ENCODE results near the gene SPDYC. TPM values are rescaled to one million over a fixed set of nuclear protein-coding genes. Genes with fewer than 3 reads are reported as not detected.

SPDYC gene
- total RNA-seq, 1 experiment from 2014 or later = 1.2 TPM

DNA sequence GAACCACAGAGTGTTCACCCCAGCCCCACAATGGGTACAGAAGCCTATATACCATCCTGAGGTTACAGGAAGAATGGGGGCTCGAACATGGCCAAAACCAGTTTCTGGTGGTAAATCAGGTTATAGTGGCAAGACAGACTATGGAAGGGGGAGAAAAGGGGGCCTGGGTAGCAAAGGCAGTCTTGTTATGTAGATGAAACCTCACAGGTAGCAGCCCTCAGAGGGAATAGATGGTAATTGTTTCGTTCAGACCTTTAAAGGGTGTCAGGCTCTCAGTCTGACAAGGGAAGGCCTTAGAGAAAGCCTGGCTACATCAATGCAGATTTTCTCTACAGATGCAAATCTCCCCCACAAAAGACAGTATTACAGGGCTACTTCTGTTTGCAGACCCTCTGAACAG, 15.1 kb downstream of the SPDYC start:
- H2AFZ ChIP-seq (ENCODE audit: low read depth, low read length, poor library complexity, severe bottlenecking) = no peak overlapping the region
- no peaks in the 10 kb centered on the region for H3K9me2 ChIP-seq (ENCODE audit: insufficient read depth)
- peaks cover 52% of the 10 kb centered on the region for H3K79me2 ChIP-seq (ENCODE audit: insufficient read depth, low read length)
- no peak for TF ChIP-seq FOSL1 (IDR thresholded peaks at IDR 0.05; ENCODE audit: low read depth)
- H3K4me2 ChIP-seq (ENCODE audit: low read length) = no peak overlapping the region
- no peaks in the 10 kb centered on the region for H3K9me3 ChIP-seq (ENCODE audit: control insufficient read depth in 1 of 2, insufficient read depth in 1 of 2, low read depth in 1 of 2, low read length in 2 of 2)
- no peaks in the 10 kb centered on the region for H4K20me1 ChIP-seq (ENCODE audit: insufficient read depth)
- no peak overlapping the region for H3K4me3 ChIP-seq (replicated peaks in 1 of 2; ENCODE audit: low read depth in 1 of 2, low read length in 2 of 2)
- BruUV-seq (replicated peaks) = TSS peak; percentile 18
- ChIA-PET RAD21 (ENCODE audit: low non-redundant PET in 1 of 2, low total read pairs in 2 of 2, uncharacterized antibody in 2 of 2, unreplicated experiment in 2 of 2) (no interaction called here), POLR2A (interaction anchor here (1.3 kb wide), 1 partner anchor 15 kb away, joined by 3 read pairs; the partner anchor contains the start of gene SPDYC), CTCF (no interaction called here)
- H3K27me3 ChIP-seq (ENCODE audit: insufficient read depth, low read length) = no peaks in the 10 kb centered on the region
- intact Hi-C loops (cut with micrococcal nuclease) = no loop called here
- ATAC-seq = no peak
- no peak overlapping the region for H3K27ac ChIP-seq (ENCODE audit: low read depth, low read length)
- H3K4me1 ChIP-seq (ENCODE audit: control insufficient read depth in 1 of 2, insufficient read depth in 2 of 2, low read length in 2 of 2) = peaks cover 18 to 31% of the 10 kb centered on the region in 2 experiments
- peaks cover 14 to 38% of the 10 kb centered on the region in 2 experiments; a peak in 3 of 4 replicates for H3K36me3 ChIP-seq (ENCODE audit: control insufficient read depth in 1 of 2, insufficient read depth in 2 of 2, low read length in 2 of 2)
- no peak for DNase-seq (ENCODE audit: low read depth, low spot score)
- H3K9ac ChIP-seq (ENCODE audit: low read length) = no peak overlapping the region

DNA sequence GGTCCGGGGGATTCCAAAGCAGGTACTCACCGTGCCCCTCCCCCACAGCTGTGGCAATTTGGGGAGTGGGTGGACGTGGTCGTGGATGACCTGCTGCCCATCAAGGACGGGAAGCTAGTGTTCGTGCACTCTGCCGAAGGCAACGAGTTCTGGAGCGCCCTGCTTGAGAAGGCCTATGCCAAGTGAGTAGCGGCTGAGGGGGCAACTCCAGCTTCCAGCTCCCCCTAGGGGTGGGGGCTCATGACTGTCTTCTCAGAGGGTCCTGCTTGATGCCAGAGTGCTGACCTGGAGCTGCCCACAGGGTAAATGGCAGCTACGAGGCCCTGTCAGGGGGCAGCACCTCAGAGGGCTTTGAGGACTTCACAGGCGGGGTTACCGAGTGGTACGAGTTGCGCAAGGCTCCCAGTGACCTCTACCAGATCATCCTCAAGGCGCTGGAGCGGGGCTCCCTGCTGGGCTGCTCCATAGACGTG, 15.9 kb downstream of the SPDYC start:
- no peak for TF ChIP-seq TCF7L2 (IDR thresholded peaks at IDR 0.05; ENCODE audit: borderline replicate concordance, extremely low read depth, insufficient read depth, insufficient read length)
- TF ChIP-seq, protein P1, sequence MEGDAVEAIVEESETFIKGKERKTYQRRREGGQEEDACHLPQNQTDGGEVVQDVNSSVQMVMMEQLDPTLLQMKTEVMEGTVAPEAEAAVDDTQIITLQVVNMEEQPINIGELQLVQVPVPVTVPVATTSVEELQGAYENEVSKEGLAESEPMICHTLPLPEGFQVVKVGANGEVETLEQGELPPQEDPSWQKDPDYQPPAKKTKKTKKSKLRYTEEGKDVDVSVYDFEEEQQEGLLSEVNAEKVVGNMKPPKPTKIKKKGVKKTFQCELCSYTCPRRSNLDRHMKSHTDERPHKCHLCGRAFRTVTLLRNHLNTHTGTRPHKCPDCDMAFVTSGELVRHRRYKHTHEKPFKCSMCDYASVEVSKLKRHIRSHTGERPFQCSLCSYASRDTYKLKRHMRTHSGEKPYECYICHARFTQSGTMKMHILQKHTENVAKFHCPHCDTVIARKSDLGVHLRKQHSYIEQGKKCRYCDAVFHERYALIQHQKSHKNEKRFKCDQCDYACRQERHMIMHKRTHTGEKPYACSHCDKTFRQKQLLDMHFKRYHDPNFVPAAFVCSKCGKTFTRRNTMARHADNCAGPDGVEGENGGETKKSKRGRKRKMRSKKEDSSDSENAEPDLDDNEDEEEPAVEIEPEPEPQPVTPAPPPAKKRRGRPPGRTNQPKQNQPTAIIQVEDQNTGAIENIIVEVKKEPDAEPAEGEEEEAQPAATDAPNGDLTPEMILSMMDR (IDR thresholded peaks at IDR 0.05 in 2 of 3, conservative IDR thresholded peaks at IDR 0.05 in 1 of 3; ENCODE audit: borderline replicate concordance in 1 of 3, insufficient read depth in 1 of 3, low read depth in 2 of 3, low read length in 2 of 3) = peak in 1 of 3 experiments; percentile 30; a peak in 1 of 6 replicates
- TF ChIP-seq, protein P2, sequence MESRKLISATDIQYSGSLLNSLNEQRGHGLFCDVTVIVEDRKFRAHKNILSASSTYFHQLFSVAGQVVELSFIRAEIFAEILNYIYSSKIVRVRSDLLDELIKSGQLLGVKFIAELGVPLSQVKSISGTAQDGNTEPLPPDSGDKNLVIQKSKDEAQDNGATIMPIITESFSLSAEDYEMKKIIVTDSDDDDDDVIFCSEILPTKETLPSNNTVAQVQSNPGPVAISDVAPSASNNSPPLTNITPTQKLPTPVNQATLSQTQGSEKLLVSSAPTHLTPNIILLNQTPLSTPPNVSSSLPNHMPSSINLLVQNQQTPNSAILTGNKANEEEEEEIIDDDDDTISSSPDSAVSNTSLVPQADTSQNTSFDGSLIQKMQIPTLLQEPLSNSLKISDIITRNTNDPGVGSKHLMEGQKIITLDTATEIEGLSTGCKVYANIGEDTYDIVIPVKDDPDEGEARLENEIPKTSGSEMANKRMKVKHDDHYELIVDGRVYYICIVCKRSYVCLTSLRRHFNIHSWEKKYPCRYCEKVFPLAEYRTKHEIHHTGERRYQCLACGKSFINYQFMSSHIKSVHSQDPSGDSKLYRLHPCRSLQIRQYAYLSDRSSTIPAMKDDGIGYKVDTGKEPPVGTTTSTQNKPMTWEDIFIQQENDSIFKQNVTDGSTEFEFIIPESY (IDR thresholded peaks at IDR 0.05; ENCODE audit: extremely low read depth, insufficient replicate concordance, low read length) = no peak
- no peak for ATAC-seq
- H3K9me2 ChIP-seq (ENCODE audit: insufficient read depth) = no peaks in the 10 kb centered on the region
- no peaks in the 10 kb centered on the region for H3K9me3 ChIP-seq (ENCODE audit: control insufficient read depth in 1 of 2, insufficient read depth in 1 of 2, low read depth in 1 of 2, low read length in 2 of 2)
- no TSS peak for BruUV-seq (replicated peaks)
- ChIA-PET POLR2A (interaction anchor here (1.3 kb wide), 1 partner anchor 16 kb away, joined by 3 read pairs; the partner anchor contains the start of gene SPDYC), RAD21 (ENCODE audit: low non-redundant PET in 1 of 2, low total read pairs in 2 of 2, uncharacterized antibody in 2 of 2, unreplicated experiment in 2 of 2) (no interaction called here), CTCF (interaction anchor here (0.6 kb wide), 1 partner anchor 29 kb away, joined by 3 read pairs; no protein-coding TSS in a partner anchor)
- no peak overlapping the region for H3K4me2 ChIP-seq (ENCODE audit: low read length)
- no peaks in the 10 kb centered on the region for H4K20me1 ChIP-seq (ENCODE audit: insufficient read depth)
- no peak for DNase-seq (ENCODE audit: low read depth, low spot score)
- H2AFZ ChIP-seq (ENCODE audit: low read depth, low read length, poor library complexity, severe bottlenecking) = no peak overlapping the region
- peaks cover 51% of the 10 kb centered on the region for H3K79me2 ChIP-seq (ENCODE audit: insufficient read depth, low read length)
- H3K9ac ChIP-seq (ENCODE audit: low read length) = no peak overlapping the region
- H3K27ac ChIP-seq (ENCODE audit: low read depth, low read length) = no peak overlapping the region
- intact Hi-C loops (cut with micrococcal nuclease) = no loop called here
- peaks cover 17 to 45% of the 10 kb centered on the region in 2 experiments; a peak in 3 of 4 replicates for H3K36me3 ChIP-seq (ENCODE audit: control insufficient read depth in 1 of 2, insufficient read depth in 2 of 2, low read length in 2 of 2)
- no peaks in the 10 kb centered on the region for H3K27me3 ChIP-seq (ENCODE audit: insufficient read depth, low read length)
- no peak overlapping the region for H3K4me3 ChIP-seq (replicated peaks in 1 of 2; ENCODE audit: low read depth in 1 of 2, low read length in 2 of 2)
- peaks cover 14 to 24% of the 10 kb centered on the region in 2 experiments for H3K4me1 ChIP-seq (ENCODE audit: control insufficient read depth in 1 of 2, insufficient read depth in 2 of 2, low read length in 2 of 2)

Data from HCT116 (cell line).